Subcutaneous abdominal adipose tissue (tissue), 5 donors: ENCODE measurements around the gene FGB.

Experiments
- H3K27ac ChIP-seq: one replicate; pipeline ENCODE4 v1.7.0; 2013; ENCODE audit warnings: low read depth, mild to moderate bottlenecking, inconsistent platforms, low read length, moderate library complexity
- H3K27me3 ChIP-seq, 5 donors: one replicate each; pipeline ENCODE4 v1.7.0; 2013; ENCODE audit warnings: low read length in 5 of 5, inconsistent platforms in 1 of 5; ENCODE audit not compliant: control insufficient read depth in 5 of 5, insufficient read depth in 4 of 5
- H3K36me3 ChIP-seq, 5 donors: one replicate each; pipeline ENCODE4 v1.7.0; 2013; ENCODE audit warnings: low read length in 5 of 5; ENCODE audit not compliant: control insufficient read depth in 5 of 5, insufficient read depth in 5 of 5
- H3K4me1 ChIP-seq, 5 donors: one replicate each; pipeline ENCODE4 v1.7.0; 2013; ENCODE audit warnings: low read length in 5 of 5, mild to moderate bottlenecking in 3 of 5, moderate library complexity in 1 of 5; ENCODE audit not compliant: control insufficient read depth in 5 of 5, insufficient read depth in 5 of 5
- H3K4me3 ChIP-seq, 5 donors: one replicate each; pipeline ENCODE4 v1.7.0; 2013; ENCODE audit warnings: low read length in 5 of 5, low read depth in 1 of 5
- H3K9ac ChIP-seq, 5 donors: one replicate each; pipeline ENCODE4 v1.7.0; 2013; ENCODE audit warnings: low read length in 5 of 5, mild to moderate bottlenecking in 4 of 5, moderate library complexity in 3 of 5
- H3K9me3 ChIP-seq, 5 donors: one replicate each; pipeline ENCODE4 v1.7.0; 2013; ENCODE audit warnings: low read length in 5 of 5; ENCODE audit not compliant: control insufficient read depth in 5 of 5
- donor health status: healthy.
- donor health status: healthy.
- donor health status: healthy.
- donor health status: healthy.
- donor health status: healthy.

The FGB gene

DNA sequence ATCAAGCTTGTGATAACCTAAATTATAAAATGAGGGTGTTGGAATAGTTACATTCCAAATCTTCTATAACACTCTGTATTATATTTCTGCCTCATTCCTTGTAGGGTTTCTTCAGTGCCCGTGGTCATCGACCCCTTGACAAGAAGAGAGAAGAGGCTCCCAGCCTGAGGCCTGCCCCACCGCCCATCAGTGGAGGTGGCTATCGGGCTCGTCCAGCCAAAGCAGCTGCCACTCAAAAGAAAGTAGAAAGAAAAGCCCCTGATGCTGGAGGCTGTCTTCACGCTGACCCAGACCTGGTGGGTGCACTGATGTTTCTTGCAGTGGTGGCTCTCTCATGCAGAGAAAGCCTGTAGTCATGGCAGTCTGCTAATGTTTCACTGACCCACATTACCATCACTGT is 2.9 kb downstream of the FGB start:
- no peaks in the 10 kb centered on the region for H3K9me3 ChIP-seq
- H3K27ac ChIP-seq: no peak overlapping the region
- H3K4me1 ChIP-seq: no peaks in the 10 kb centered on the region
- H3K9ac ChIP-seq: no peak overlapping the region
- no peaks in the 10 kb centered on the region for H3K27me3 ChIP-seq
- H3K4me3 ChIP-seq: no peak overlapping the region
- no peaks in the 10 kb centered on the region for H3K36me3 ChIP-seq

DNA sequence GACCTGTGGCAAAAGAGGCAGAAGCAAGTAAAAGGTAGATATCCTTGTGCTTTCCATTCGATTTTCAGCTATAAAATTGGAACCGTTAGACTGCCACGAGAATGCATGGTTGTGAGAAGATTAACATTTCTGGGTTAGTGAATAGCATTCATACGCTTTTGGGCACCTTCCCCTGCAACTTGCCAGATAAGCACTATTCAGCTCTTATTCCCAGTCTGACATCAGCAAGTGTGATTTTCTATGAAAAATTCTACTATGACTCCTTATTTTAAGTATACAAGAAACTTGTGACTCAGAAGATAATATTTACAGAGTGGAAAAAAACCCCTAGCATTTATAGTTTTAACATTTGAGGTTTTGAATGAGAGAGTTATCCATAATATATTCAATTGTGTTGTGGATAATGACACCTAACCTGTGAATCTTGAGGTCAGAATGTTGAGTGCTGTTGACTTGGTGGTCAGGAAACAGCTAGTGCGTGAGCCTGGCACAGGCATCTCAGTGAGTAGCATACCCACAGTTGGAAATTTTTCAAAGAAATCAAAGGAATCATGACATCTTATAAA is 3.9 kb downstream of the FGB start:
- Histone ChIP-seq H3K27ac (no peak overlapping the region), H3K9ac (no peak overlapping the region), H3K9me3 (no peaks in the 10 kb centered on the region), H3K4me1 (no peaks in the 10 kb centered on the region), H3K4me3 (no peak overlapping the region), H3K27me3 (no peaks in the 10 kb centered on the region), H3K36me3 (no peaks in the 10 kb centered on the region)

DNA sequence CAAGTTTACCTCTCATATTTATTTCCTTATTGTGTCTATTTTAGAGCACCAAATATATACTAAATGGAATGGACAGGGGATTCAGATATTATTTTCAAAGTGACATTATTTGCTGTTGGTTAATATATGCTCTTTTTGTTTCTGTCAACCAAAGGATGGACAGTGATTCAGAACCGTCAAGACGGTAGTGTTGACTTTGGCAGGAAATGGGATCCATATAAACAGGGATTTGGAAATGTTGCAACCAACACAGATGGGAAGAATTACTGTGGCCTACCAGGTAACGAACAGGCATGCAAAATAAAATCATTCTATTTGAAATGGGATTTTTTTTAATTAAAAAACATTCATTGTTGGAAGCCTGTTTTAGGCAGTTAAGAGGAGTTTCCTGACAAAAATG is 6.2 kb downstream of the FGB start:
- Histone ChIP-seq H3K4me1 (no peaks in the 10 kb centered on the region), H3K36me3 (no peaks in the 10 kb centered on the region), H3K9me3 (no peaks in the 10 kb centered on the region), H3K9ac (no peak overlapping the region), H3K4me3 (no peak overlapping the region), H3K27me3 (no peaks in the 10 kb centered on the region), H3K27ac (no peak overlapping the region)

DNA sequence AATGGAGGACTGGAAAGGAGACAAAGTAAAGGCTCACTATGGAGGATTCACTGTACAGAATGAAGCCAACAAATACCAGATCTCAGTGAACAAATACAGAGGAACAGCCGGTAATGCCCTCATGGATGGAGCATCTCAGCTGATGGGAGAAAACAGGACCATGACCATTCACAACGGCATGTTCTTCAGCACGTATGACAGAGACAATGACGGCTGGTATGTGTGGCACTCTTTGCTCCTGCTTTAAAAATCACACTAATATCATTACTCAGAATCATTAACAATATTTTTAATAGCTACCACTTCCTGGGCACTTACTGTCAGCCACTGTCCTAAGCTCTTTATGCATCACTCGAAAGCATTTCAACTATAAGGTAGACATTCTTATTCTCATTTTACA is 6.8 kb downstream of the FGB start:
- Histone ChIP-seq H3K9me3 (no peaks in the 10 kb centered on the region), H3K9ac (no peak overlapping the region)

GRCh38 chr4:154573190-154573870 is 10.5 kb downstream of the FGB start:
- H3K4me1 ChIP-seq: no peaks in the 10 kb centered on the region
- H3K9ac ChIP-seq: no peak overlapping the region
- H3K36me3 ChIP-seq: no peaks in the 10 kb centered on the region
- H3K4me3 ChIP-seq: no peak overlapping the region
- H3K27ac ChIP-seq: no peak overlapping the region
- peaks cover 0 to 4% (median 0%) of the 10 kb centered on the region in 5 donors for H3K27me3 ChIP-seq
- no peaks in the 10 kb centered on the region for H3K9me3 ChIP-seq

More for the DNA sequence above, 6.8 kb downstream of the FGB start:
- Histone ChIP-seq H3K27me3 (no peaks in the 10 kb centered on the region), H3K4me3 (no peak overlapping the region), H3K36me3 (no peaks in the 10 kb centered on the region), H3K4me1 (no peaks in the 10 kb centered on the region), H3K27ac (no peak overlapping the region)

- Histone ChIP-seq H3K27ac (no peak overlapping the region), H3K9me3 (no peaks in the 10 kb centered on the region), H3K4me3 (no peak overlapping the region), H3K4me1 (no peaks in the 10 kb centered on the region), H3K27me3 (peaks cover 0 to 4% (median 0%) of the 10 kb centered on the region in 5 donors), H3K9ac (no peak overlapping the region), H3K36me3 (no peaks in the 10 kb centered on the region)
These were observed 11.5 kb downstream of the FGB start for GRCh38 chr4:154574311-154574710.

DNA sequence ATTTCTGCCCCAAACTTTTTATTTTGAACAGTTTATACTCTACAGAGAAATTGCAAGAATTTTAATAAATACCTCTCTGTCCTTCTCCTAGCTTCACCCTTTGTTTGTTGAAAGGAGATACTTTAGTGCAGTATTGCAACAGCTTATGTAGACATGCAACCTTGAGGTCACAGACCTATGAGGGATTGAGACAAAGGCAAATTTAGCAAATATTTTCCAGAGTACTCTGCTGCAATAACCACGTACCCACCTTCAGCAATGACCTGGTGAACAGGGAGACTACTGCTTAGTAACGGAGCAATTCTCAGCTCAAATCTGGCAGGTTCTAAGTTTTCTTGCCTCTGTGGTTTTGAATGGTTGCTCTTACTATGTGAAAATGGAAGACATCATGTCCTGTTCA is 14.5 kb downstream of the FGB start:
- no peak overlapping the region for H3K4me3 ChIP-seq
- peaks cover 0 to 4% (median 0%) of the 10 kb centered on the region in 5 donors for H3K27me3 ChIP-seq
- no peak overlapping the region for H3K9ac ChIP-seq
- H3K36me3 ChIP-seq: no peaks in the 10 kb centered on the region
- H3K4me1 ChIP-seq: no peaks in the 10 kb centered on the region
- no peaks in the 10 kb centered on the region for H3K9me3 ChIP-seq
- no peak overlapping the region for H3K27ac ChIP-seq

- no peaks in the 10 kb centered on the region for H3K36me3 ChIP-seq
- peaks cover 0 to 4% (median 0%) of the 10 kb centered on the region in 5 donors for H3K27me3 ChIP-seq
- H3K4me3 ChIP-seq: no peak overlapping the region
- no peak overlapping the region for H3K9ac ChIP-seq
- H3K4me1 ChIP-seq: no peaks in the 10 kb centered on the region
- H3K27ac ChIP-seq: no peak overlapping the region
- H3K9me3 ChIP-seq: no peaks in the 10 kb centered on the region
These were observed 16.1 kb downstream of the FGB start for GRCh38 chr4:154578919-154579318.

- H3K4me1 ChIP-seq: no peaks in the 10 kb centered on the region
- H3K27ac ChIP-seq: no peak overlapping the region
- no peaks in the 10 kb centered on the region for H3K36me3 ChIP-seq
- H3K9me3 ChIP-seq: no peaks in the 10 kb centered on the region
- H3K4me3 ChIP-seq: no peak overlapping the region
- H3K27me3 ChIP-seq: peaks cover 0 to 6% (median 3%) of the 10 kb centered on the region in 5 donors
- no peak overlapping the region for H3K9ac ChIP-seq
These were observed 17.1 kb downstream of the FGB start for GRCh38 chr4:154579927-154580326.

DNA sequence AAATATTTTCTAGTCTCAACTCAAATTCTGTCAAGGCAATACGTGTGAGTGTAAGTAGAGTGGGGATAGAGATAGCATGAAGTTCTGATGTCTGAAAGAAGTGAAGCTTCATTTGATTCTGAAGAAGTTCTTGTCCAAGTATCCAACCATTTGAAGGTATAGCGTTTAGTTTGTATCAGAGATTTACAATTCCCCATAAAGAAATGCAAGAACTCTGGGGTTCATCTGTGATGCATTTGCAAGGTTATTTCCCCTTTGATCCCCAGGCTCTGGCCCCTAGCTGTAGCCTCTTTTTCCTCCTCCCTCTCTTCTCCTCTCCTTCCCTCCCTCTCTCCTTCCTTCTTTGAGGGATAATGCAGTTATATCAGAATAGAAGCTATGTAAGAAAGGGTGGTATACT is 19.9 kb downstream of the FGB start:
- no peaks in the 10 kb centered on the region for H3K4me1 ChIP-seq
- no peak overlapping the region for H3K27ac ChIP-seq
- H3K4me3 ChIP-seq: no peak overlapping the region
- no peak overlapping the region for H3K9ac ChIP-seq
- H3K36me3 ChIP-seq: no peaks in the 10 kb centered on the region
- H3K27me3 ChIP-seq: peaks cover 0 to 6% (median 0%) of the 10 kb centered on the region in 5 donors
- no peaks in the 10 kb centered on the region for H3K9me3 ChIP-seq
